ENCODE data around the gene B3GALNT2. TPM values are rescaled to one million over a fixed set of nuclear protein-coding genes. Genes with fewer than 3 reads are reported as not detected.

B3GALNT2 gene
- polyA plus RNA-seq, 4 donors, result 2.7 to 17.3 (median 5.5) TPM

- Histone ChIP-seq H3K27ac (ENCODE audit: low read depth in 1 of 3, low read length in 2 of 3) (no peak overlapping the region), H3K4me3 (ENCODE audit: low read depth in 1 of 3, low read length in 3 of 3) (no peak overlapping the region), H3K36me3 (ENCODE audit: control insufficient read depth in 3 of 3, insufficient read depth in 2 of 3, low read depth in 1 of 3, low read length in 3 of 3) (peaks cover 3 to 16% (median 12%) of the 10 kb centered on the region in 3 donors), H3K4me1 (ENCODE audit: control insufficient read depth in 3 of 3, insufficient read depth in 2 of 3, low read depth in 1 of 3, low read length in 2 of 3) (peaks cover 0 to 1% (median 0%) of the 10 kb centered on the region in 3 donors), H3K27me3 (ENCODE audit: control insufficient read depth in 3 of 3, insufficient read depth in 3 of 3, low read length in 3 of 3) (no peaks in the 10 kb centered on the region), H3K9me3 (ENCODE audit: control insufficient read depth in 2 of 2, insufficient read depth in 1 of 2, low read depth in 1 of 2, low read length in 1 of 2) (no peaks in the 10 kb centered on the region)
- DNase-seq (no peak), FAIRE-seq (no peak)
- WGBS, 3 donors, result 79 to 82% (median 81%) methylated on average over 2 of the region's 2 CpGs
These were observed 8.7 kb downstream of the B3GALNT2 start for GRCh38 chr1:235495551-235495950.

- peaks cover 3 to 20% (median 12%) of the 10 kb centered on the region in 3 donors for H3K36me3 ChIP-seq (ENCODE audit: control insufficient read depth in 3 of 3, insufficient read depth in 2 of 3, low read depth in 1 of 3, low read length in 3 of 3)
- 94 to 97% (median 97%) methylated on average over 5 of the region's 5 CpGs for WGBS, 3 donors
- H3K4me3 ChIP-seq (ENCODE audit: low read depth in 1 of 3, low read length in 3 of 3), result no peak overlapping the region
- DNase-seq (no peak), FAIRE-seq (no peak)
- H3K27me3 ChIP-seq (ENCODE audit: control insufficient read depth in 3 of 3, insufficient read depth in 3 of 3, low read length in 3 of 3), result no peaks in the 10 kb centered on the region
- H3K9me3 ChIP-seq (ENCODE audit: control insufficient read depth in 2 of 2, insufficient read depth in 1 of 2, low read depth in 1 of 2, low read length in 1 of 2), result no peaks in the 10 kb centered on the region
- no peak overlapping the region for H3K27ac ChIP-seq (ENCODE audit: low read depth in 1 of 3, low read length in 2 of 3)
- H3K4me1 ChIP-seq (ENCODE audit: control insufficient read depth in 3 of 3, insufficient read depth in 2 of 3, low read depth in 1 of 3, low read length in 2 of 3), result no peaks in the 10 kb centered on the region
These were observed 9.2 kb downstream of the B3GALNT2 start for GRCh38 chr1:235495030-235495429.

GRCh38 chr1:235494531-235494930, 9.7 kb downstream of the B3GALNT2 start:
- H3K27me3 ChIP-seq (ENCODE audit: control insufficient read depth in 3 of 3, insufficient read depth in 3 of 3, low read length in 3 of 3), result no peaks in the 10 kb centered on the region
- H3K4me1 ChIP-seq (ENCODE audit: control insufficient read depth in 3 of 3, insufficient read depth in 2 of 3, low read depth in 1 of 3, low read length in 2 of 3), result no peaks in the 10 kb centered on the region
- no peak overlapping the region for H3K27ac ChIP-seq (ENCODE audit: low read depth in 1 of 3, low read length in 2 of 3)
- H3K36me3 ChIP-seq (ENCODE audit: control insufficient read depth in 3 of 3, insufficient read depth in 2 of 3, low read depth in 1 of 3, low read length in 3 of 3), result peaks cover 3 to 17% (median 12%) of the 10 kb centered on the region in 3 donors
- FAIRE-seq, result no peak
- no peaks in the 10 kb centered on the region for H3K9me3 ChIP-seq (ENCODE audit: control insufficient read depth in 2 of 2, insufficient read depth in 1 of 2, low read depth in 1 of 2, low read length in 1 of 2)
- WGBS, 3 donors, result 64 to 90% (median 80%) methylated on average over 9 of the region's 9 CpGs
- peak in 1 of 2 donors; percentile 20 for DNase-seq
- H3K4me3 ChIP-seq (ENCODE audit: low read depth in 1 of 3, low read length in 3 of 3), result no peak overlapping the region

GRCh38 chr1:235491644-235492043, 12.6 kb downstream of the B3GALNT2 start:
- H3K27me3 ChIP-seq (ENCODE audit: control insufficient read depth in 3 of 3, insufficient read depth in 3 of 3, low read length in 3 of 3), result no peaks in the 10 kb centered on the region
- no peaks in the 10 kb centered on the region for H3K4me1 ChIP-seq (ENCODE audit: control insufficient read depth in 3 of 3, insufficient read depth in 2 of 3, low read depth in 1 of 3, low read length in 2 of 3)
- WGBS, 3 donors, result 90 to 93% (median 91%) methylated on average over 3 of the region's 3 CpGs
- H3K27ac ChIP-seq (ENCODE audit: low read depth in 1 of 3, low read length in 2 of 3), result no peak overlapping the region
- DNase-seq (no peak), FAIRE-seq (no peak)
- peaks cover 3 to 31% (median 13%) of the 10 kb centered on the region in 3 donors for H3K36me3 ChIP-seq (ENCODE audit: control insufficient read depth in 3 of 3, insufficient read depth in 2 of 3, low read depth in 1 of 3, low read length in 3 of 3)
- no peak overlapping the region for H3K4me3 ChIP-seq (ENCODE audit: low read depth in 1 of 3, low read length in 3 of 3)
- H3K9me3 ChIP-seq (ENCODE audit: control insufficient read depth in 2 of 2, insufficient read depth in 1 of 2, low read depth in 1 of 2, low read length in 1 of 2), result no peaks in the 10 kb centered on the region

GRCh38 chr1:235486321-235486720, 17.9 kb downstream of the B3GALNT2 start:
- FAIRE-seq, result peak; percentile 44
- DNase-seq, result peak in 1 of 2 donors; percentile 72
- peaks cover 0 to 14% of the 10 kb centered on the region in 2 donors for H3K9me3 ChIP-seq (ENCODE audit: control insufficient read depth in 2 of 2, insufficient read depth in 1 of 2, low read depth in 1 of 2, low read length in 1 of 2)
- peaks cover 8 to 31% (median 11%) of the 10 kb centered on the region in 3 donors for H3K36me3 ChIP-seq (ENCODE audit: control insufficient read depth in 3 of 3, insufficient read depth in 2 of 3, low read depth in 1 of 3, low read length in 3 of 3)
- no peaks in the 10 kb centered on the region for H3K27me3 ChIP-seq (ENCODE audit: control insufficient read depth in 3 of 3, insufficient read depth in 3 of 3, low read length in 3 of 3)
- no peaks in the 10 kb centered on the region for H3K4me1 ChIP-seq (ENCODE audit: control insufficient read depth in 3 of 3, insufficient read depth in 2 of 3, low read depth in 1 of 3, low read length in 2 of 3)
- H3K4me3 ChIP-seq (ENCODE audit: low read depth in 1 of 3, low read length in 3 of 3), result no peak overlapping the region
- 11 to 56% (median 27%) methylated on average over 5 of the region's 5 CpGs for WGBS, 3 donors
- H3K27ac ChIP-seq (ENCODE audit: low read depth in 1 of 3, low read length in 2 of 3), result no peak overlapping the region

- FAIRE-seq (no peak), DNase-seq (no peak)
- Histone ChIP-seq H3K9me3 (ENCODE audit: control insufficient read depth in 2 of 2, insufficient read depth in 1 of 2, low read depth in 1 of 2, low read length in 1 of 2) (peaks cover 0 to 15% of the 10 kb centered on the region in 2 donors), H3K27ac (ENCODE audit: low read depth in 1 of 3, low read length in 2 of 3) (no peak overlapping the region), H3K27me3 (ENCODE audit: control insufficient read depth in 3 of 3, insufficient read depth in 3 of 3, low read length in 3 of 3) (no peaks in the 10 kb centered on the region), H3K36me3 (ENCODE audit: control insufficient read depth in 3 of 3, insufficient read depth in 2 of 3, low read depth in 1 of 3, low read length in 3 of 3) (peaks cover 8 to 33% (median 11%) of the 10 kb centered on the region in 3 donors), H3K4me3 (ENCODE audit: low read depth in 1 of 3, low read length in 3 of 3) (no peak overlapping the region), H3K4me1 (ENCODE audit: control insufficient read depth in 3 of 3, insufficient read depth in 2 of 3, low read depth in 1 of 3, low read length in 2 of 3) (no peaks in the 10 kb centered on the region)
- 95 to 97% (median 96%) methylated on average over 2 of the region's 2 CpGs for WGBS, 3 donors
These were observed 18.7 kb downstream of the B3GALNT2 start for GRCh38 chr1:235485558-235485957.

GRCh38 chr1:235483090-235483489, 21.2 kb downstream of the B3GALNT2 start:
- FAIRE-seq, result no peak
- no peak overlapping the region for H3K4me3 ChIP-seq (ENCODE audit: low read depth in 1 of 3, low read length in 3 of 3)
- H3K4me1 ChIP-seq (ENCODE audit: control insufficient read depth in 3 of 3, insufficient read depth in 2 of 3, low read depth in 1 of 3, low read length in 2 of 3), result no peaks in the 10 kb centered on the region
- H3K36me3 ChIP-seq (ENCODE audit: control insufficient read depth in 3 of 3, insufficient read depth in 2 of 3, low read depth in 1 of 3, low read length in 3 of 3), result peaks cover 12 to 32% (median 16%) of the 10 kb centered on the region in 3 donors
- H3K27ac ChIP-seq (ENCODE audit: low read depth in 1 of 3, low read length in 2 of 3), result no peak overlapping the region
- no peaks in the 10 kb centered on the region for H3K27me3 ChIP-seq (ENCODE audit: control insufficient read depth in 3 of 3, insufficient read depth in 3 of 3, low read length in 3 of 3)
- DNase-seq, result no peak
- H3K9me3 ChIP-seq (ENCODE audit: control insufficient read depth in 2 of 2, insufficient read depth in 1 of 2, low read depth in 1 of 2, low read length in 1 of 2), result peaks cover 0 to 15% of the 10 kb centered on the region in 2 donors
- 95 to 98% (median 97%) methylated on average over 5 of the region's 5 CpGs for whole genome bisulfite sequencing, 3 donors

- no peaks in the 10 kb centered on the region for H3K9me3 ChIP-seq (ENCODE audit: control insufficient read depth in 2 of 2, insufficient read depth in 1 of 2, low read depth in 1 of 2, low read length in 1 of 2)
- H3K27ac ChIP-seq (ENCODE audit: low read depth in 1 of 3, low read length in 2 of 3), result no peak overlapping the region
- no peaks in the 10 kb centered on the region for H3K27me3 ChIP-seq (ENCODE audit: control insufficient read depth in 3 of 3, insufficient read depth in 3 of 3, low read length in 3 of 3)
- DNase-seq (no peak), FAIRE-seq (no peak)
- H3K4me3 ChIP-seq (ENCODE audit: low read depth in 1 of 3, low read length in 3 of 3), result no peak overlapping the region
- H3K36me3 ChIP-seq (ENCODE audit: control insufficient read depth in 3 of 3, insufficient read depth in 2 of 3, low read depth in 1 of 3, low read length in 3 of 3), result peaks cover 4 to 38% (median 7%) of the 10 kb centered on the region in 3 donors
- H3K4me1 ChIP-seq (ENCODE audit: control insufficient read depth in 3 of 3, insufficient read depth in 2 of 3, low read depth in 1 of 3, low read length in 2 of 3), result no peaks in the 10 kb centered on the region
- 65 to 91% (median 85%) methylated on average over 1 of the region's 1 CpG for WGBS, 3 donors
These were observed 30.4 kb downstream of the B3GALNT2 start for GRCh38 chr1:235473806-235474205.
